HG03521 (cell line): ENCODE data around the gene GCG.

Source experiments
- ATAC-seq: cut with Tn5 transposase; IDR thresholded peaks from one replicate; pipeline ENCODE4 v1.9.1; 2021; ENCODE audit warnings: mild to moderate bottlenecking, moderate library complexity; ENCODE audit not compliant: unreplicated experiment

The GCG gene

DNA sequence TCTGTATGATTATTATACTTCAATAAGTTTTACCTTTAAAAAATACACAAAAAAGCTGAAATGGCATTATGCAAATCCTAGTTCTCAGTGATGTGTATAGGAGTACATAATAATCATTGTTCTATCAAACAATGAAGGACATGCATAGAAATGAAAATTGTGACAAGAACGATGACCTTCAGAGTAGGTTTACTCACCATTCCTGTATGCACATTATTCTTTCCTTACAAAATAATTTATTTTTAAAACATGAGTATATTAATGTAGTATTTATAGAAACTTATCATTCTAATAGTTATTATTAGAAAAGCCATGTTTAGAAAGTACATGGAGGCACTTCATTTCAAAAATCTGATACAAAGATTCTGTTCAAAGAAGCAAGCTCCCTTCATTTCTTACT, 45.3 kb downstream of the GCG start:
- no peak for ATAC-seq

DNA sequence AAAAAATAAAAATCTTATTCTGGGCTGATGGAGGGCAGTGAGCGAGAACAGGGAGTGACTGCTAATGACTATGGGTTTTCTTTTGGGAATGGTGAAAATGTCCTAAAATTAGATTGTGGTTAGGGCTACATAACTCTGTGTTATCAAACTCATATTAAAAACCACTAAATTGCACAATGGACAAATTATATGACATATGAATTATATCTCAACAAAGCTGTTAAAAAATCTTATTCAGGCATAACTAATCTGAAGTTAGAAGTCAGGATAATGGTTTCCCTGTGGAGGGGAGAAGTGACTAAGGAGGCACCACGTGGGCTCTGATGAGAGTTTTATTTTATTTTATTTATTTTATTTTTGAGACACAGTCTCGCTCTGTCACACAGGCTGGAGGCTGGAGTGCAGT, 45.9 kb downstream of the GCG start:
- ATAC-seq = no peak

DNA sequence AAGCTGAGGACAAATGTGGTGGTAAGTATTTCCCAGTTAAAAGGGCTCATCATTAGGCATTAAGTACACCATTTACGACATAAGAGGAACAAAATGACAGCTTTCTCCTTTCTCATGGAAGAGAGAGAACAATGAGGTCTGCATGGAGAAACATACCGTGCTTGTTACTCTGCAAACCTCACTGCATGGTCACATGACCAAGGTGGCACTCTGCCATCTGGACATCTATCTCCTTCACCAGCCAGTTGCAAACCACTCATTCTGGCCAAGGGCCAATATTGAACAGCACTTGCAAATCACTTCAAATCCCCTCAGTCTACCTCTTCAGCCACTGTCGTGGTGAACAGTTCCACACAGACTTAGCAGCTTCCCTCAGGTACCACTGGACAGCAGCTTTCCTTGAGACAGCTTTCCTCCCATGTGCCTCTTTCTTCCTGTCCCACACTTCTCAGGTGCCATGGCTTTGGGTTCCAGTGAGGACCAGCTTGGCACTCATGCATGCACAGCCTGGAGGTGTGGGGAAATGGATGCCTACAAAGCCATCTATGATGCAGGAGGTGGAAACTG, 48.5 kb downstream of the GCG start:
- ATAC-seq = no peak

DNA sequence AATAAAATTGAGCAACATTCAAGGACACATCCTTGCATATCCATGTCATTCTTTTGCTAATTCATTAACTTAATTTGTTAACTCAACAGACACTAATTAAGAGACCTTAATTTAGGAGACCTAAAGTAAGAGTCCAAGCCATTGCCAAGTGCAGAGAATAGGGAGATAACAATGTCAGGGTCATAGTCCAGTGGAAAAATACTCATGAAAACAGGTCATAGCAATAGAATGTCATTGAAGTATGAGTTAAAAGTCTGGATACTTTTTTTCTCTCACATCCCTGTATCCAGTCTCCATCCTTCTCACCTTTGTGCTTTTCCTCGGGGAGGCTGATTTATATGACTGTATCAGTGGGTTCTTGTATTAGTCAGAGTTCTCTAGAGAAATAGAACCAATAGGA, 51.5 kb downstream of the GCG start:
- ATAC-seq = no peak

DNA sequence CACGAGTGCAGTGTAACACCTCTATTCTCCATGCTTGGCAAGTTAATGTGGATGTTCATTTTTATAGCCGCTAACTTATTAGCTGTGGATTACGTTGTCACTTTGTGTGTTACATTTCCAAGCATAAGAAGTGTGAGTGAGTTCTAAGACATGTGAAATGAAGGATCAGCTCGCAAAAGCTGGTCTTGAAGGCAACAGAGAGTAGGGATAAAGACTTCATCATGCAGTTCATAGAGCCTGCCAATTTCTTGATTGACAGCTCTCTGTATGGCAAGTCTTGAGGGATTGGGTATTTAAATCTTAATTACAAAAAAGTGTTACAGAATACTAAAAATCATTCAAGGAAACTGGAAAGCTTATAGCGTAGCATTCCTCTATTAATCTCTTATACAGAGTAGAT, 52.2 kb downstream of the GCG start:
- ATAC-seq = no peak
